ENCODE results near the gene RGS19.

DNA sequence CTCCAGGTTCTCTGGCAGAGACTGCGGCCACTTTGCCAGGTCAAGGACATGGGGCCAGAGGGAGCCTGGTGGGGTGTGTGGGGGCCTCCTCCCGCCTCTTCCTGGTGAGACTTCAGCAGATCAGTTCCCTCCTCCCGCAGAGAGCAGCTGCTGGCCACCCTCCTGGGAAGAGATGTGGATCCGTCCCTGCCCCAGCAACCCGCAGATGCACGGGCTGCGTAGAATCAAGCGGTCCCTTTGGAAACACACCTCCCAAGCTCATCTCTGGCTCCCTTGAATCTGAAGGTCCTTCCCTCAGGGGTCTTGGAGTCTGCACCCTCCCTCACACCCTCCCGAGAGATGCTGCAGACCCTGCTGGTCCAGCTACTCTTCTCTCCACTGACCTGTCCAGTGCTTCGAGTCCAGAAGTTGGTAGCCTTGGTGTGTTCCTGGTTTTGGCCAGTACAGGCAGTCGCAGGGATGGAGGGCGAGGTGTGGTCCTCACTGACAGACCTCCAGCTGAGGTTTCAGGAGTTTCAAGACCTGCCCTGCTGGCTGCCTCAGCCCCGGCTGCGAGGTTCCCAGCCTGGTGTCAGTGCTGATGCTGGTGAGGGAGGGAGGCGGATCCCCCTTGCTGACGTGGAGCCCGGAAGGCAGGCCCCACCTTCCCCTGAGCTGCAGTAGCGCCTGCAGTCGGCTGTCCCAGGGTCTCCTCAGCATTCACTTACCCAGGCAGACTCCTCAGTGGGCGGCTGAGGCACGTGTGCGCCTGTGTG lies 27.8 kb upstream of the RGS19 start, which contains the start of gene NPBWR2:
- no peak for TF ChIP-seq CHD2 (IDR thresholded peaks at IDR 0.05; ENCODE audit: low read length, partially characterized antibody)
- no peak for TF ChIP-seq FOSL2 (IDR thresholded peaks at IDR 0.05; ENCODE audit: borderline replicate concordance, low read depth)
- TF ChIP-seq, protein P1, sequence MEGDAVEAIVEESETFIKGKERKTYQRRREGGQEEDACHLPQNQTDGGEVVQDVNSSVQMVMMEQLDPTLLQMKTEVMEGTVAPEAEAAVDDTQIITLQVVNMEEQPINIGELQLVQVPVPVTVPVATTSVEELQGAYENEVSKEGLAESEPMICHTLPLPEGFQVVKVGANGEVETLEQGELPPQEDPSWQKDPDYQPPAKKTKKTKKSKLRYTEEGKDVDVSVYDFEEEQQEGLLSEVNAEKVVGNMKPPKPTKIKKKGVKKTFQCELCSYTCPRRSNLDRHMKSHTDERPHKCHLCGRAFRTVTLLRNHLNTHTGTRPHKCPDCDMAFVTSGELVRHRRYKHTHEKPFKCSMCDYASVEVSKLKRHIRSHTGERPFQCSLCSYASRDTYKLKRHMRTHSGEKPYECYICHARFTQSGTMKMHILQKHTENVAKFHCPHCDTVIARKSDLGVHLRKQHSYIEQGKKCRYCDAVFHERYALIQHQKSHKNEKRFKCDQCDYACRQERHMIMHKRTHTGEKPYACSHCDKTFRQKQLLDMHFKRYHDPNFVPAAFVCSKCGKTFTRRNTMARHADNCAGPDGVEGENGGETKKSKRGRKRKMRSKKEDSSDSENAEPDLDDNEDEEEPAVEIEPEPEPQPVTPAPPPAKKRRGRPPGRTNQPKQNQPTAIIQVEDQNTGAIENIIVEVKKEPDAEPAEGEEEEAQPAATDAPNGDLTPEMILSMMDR (IDR thresholded peaks at IDR 0.05) = no peak
- TF ChIP-seq EP300 (IDR thresholded peaks at IDR 0.05; ENCODE audit: borderline replicate concordance in 1 of 2, low read depth in 1 of 2, low read length in 1 of 2) = no peak
- TF ChIP-seq USF1 (IDR thresholded peaks at IDR 0.05; ENCODE audit: borderline replicate concordance, low read depth) = no peak
- no peak for TF ChIP-seq POLR2AphosphoS5 (IDR thresholded peaks at IDR 0.05; ENCODE audit: low read depth, low read length)
- TF ChIP-seq RAD21 (IDR thresholded peaks at IDR 0.05; ENCODE audit: low read length) = no peak
- TF ChIP-seq MAX (IDR thresholded peaks at IDR 0.05; ENCODE audit: low read depth) = no peak
- TF ChIP-seq, protein P2, sequence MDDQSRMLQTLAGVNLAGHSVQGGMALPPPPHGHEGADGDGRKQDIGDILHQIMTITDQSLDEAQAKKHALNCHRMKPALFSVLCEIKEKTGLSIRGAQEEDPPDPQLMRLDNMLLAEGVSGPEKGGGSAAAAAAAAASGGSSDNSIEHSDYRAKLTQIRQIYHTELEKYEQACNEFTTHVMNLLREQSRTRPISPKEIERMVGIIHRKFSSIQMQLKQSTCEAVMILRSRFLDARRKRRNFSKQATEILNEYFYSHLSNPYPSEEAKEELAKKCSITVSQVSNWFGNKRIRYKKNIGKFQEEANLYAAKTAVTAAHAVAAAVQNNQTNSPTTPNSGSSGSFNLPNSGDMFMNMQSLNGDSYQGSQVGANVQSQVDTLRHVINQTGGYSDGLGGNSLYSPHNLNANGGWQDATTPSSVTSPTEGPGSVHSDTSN (IDR thresholded peaks at IDR 0.05) = no peak
- no peak for TF ChIP-seq USF2 (IDR thresholded peaks at IDR 0.05; ENCODE audit: borderline replicate concordance, low read depth, low read length)

Data from SK-N-SH (cell line).